HEK293T (cell line): ENCODE measurements around the gene FBN2.
"Not testable (repeated sequence)": the region's sequence is repeated elsewhere in the genome, so short reads cannot be mapped to it uniquely, and the experiment has no call there.

Experiments
- CTCF ChIA-PET: fragments of 350-600 bp; formaldehyde crosslinking; extraction: SDS; loops from one replicate; lab custom pipeline; 2021; ENCODE audit warnings: antibody characterized with exemption, inconsistent platforms; lab: Yijun Ruan, JAX
- POLR2A ChIA-PET: fragments of 350-600 bp; formaldehyde crosslinking; extraction: SDS; loops from one replicate; lab custom pipeline; 2020; ENCODE audit warnings: antibody characterized with exemption, inconsistent platforms; lab: Yijun Ruan, JAX
- DNase-seq: peaks from one replicate; pipeline ENCODE4 v3.0.0; 2012; ENCODE audit warnings: mixed read lengths; ENCODE audit errors: extremely low spot score
- ARNT ChIP-seq: fragments of 450-650 bp; IDR thresholded peaks from 2 replicates; pipeline ENCODE4 v1.6.1; 2017; ENCODE audit warnings: mild to moderate bottlenecking
- BHLHE40 ChIP-seq: fragments of 450-650 bp; IDR thresholded peaks from 2 replicates; pipeline ENCODE4 v1.6.1; 2016; ENCODE audit warnings: mild to moderate bottlenecking, moderate library complexity, borderline replicate concordance
- CTBP1 ChIP-seq: fragments of 450-650 bp; IDR thresholded peaks from 2 replicates; pipeline ENCODE4 v1.6.1; 2016; ENCODE audit warnings: borderline replicate concordance
- ELF4 ChIP-seq: fragments of 450-650 bp; IDR thresholded peaks from 2 replicates; pipeline ENCODE4 v1.6.1; 2017; ENCODE audit warnings: antibody characterized with exemption
- FOXA1 ChIP-seq: fragments of 450-650 bp; IDR thresholded peaks from 2 replicates; pipeline ENCODE4 v1.6.1; 2016; ENCODE audit warnings: mild to moderate bottlenecking
- FOXK2 ChIP-seq: fragments of 450-650 bp; IDR thresholded peaks from 2 replicates; pipeline ENCODE4 v1.6.1; 2016; ENCODE audit warnings: mild to moderate bottlenecking
- FOXM1 ChIP-seq: fragments of 450-650 bp; IDR thresholded peaks from 2 replicates; pipeline ENCODE4 v1.6.1; 2017; ENCODE audit warnings: mild to moderate bottlenecking, borderline replicate concordance
- HDGF ChIP-seq: fragments of 450-650 bp; IDR thresholded peaks from 2 replicates; pipeline ENCODE4 v1.6.1; 2017; ENCODE audit warnings: antibody characterized with exemption, borderline replicate concordance
- L3MBTL2 ChIP-seq: fragments of 450-650 bp; conservative IDR thresholded peaks from 2 replicates; pipeline ENCODE4 v1.6.1; 2016; ENCODE audit warnings: mild to moderate bottlenecking
- LEF1 ChIP-seq: fragments of 450-650 bp; IDR thresholded peaks from 2 replicates; pipeline ENCODE4 v1.6.1; 2017; ENCODE audit warnings: mild to moderate bottlenecking, borderline replicate concordance
- NFRKB ChIP-seq: fragments of 450-650 bp; IDR thresholded peaks from 2 replicates; pipeline ENCODE4 v1.6.1; 2016; ENCODE audit warnings: mild to moderate bottlenecking, moderate library complexity
- SP1 ChIP-seq: fragments of 450-650 bp; IDR thresholded peaks from 2 replicates; pipeline ENCODE4 v1.6.1; 2017
- SUZ12 ChIP-seq: fragments of 450-650 bp; IDR thresholded peaks from 2 replicates; pipeline ENCODE4 v1.6.1; 2016; ENCODE audit warnings: mild to moderate bottlenecking
- TARDBP ChIP-seq: fragments of 450-650 bp; IDR thresholded peaks from 2 replicates; pipeline ENCODE4 v1.6.1; 2016
- ZNF384 ChIP-seq: fragments of 450-650 bp; IDR thresholded peaks from 2 replicates; pipeline ENCODE4 v1.6.1; 2016
- TF ChIP-seq, protein P1 (sequence below): fragments of 450-650 bp; IDR thresholded peaks from 2 replicates; pipeline ENCODE4 v1.6.1; 2016

Gene FBN2

DNA sequence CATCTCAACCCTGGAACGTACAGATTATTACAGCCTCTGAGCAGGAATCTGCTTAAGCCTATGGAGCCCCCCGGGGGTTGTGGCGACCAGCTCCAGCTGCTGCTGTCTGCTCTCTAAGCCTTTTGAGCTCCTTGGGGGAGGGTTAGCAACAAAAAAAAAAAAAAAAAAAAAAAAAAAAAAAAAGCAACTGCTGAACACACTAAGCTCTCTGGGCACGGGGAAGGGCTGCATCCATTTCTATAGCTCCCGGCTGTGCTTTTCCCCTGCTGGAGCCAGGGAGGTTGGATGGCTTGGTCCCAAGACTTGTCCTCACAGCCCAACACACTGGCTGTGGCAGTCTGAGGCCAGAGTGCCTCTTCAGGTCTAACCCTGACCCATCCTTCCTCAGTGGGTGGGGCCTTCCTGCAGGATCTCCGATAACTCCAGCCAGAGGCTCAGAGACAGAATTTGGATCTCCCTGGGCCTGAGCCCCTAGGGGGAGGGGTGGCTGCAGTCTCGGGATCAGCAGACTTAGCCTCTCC lies 82.1 kb downstream of the FBN2 start:
- CTCF ChIA-PET = interaction anchor here (0.6 kb wide), 1 partner anchor 30 kb away, joined by 3 read pairs; no protein-coding TSS in a partner anchor
- POLR2A ChIA-PET = no interaction called here
- DNase-seq = no peak
- no peak for TF ChIP-seq FOXM1
- TF ChIP-seq ZNF384 = 0 out of 2 replicates have a peak, but pooled peaks have one; percentile 31
- no peak for TF ChIP-seq SUZ12

DNA sequence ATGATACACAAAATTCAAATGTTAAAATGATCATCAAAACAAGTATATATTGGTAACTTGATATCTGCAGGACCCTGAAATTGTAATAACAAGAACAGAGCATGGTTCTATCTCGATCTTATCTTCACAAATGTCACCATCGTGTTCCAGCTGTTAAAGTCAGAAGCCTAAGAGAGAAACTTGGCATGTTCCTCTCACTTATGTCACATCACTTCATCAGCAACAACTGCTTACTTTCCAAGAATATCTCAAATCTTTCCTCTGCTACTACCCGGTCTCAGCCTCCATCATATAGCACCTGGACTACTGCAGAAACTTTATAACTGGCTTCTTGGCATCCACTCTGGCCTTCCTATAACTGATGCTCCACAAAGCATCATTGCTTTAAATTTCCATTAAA lies 84.9 kb downstream of the FBN2 start:
- TF ChIP-seq TARDBP (no peak), FOXA1 (no peak), ZNF384 (no peak), CTBP1 (no peak)
- TF ChIP-seq, protein P1, sequence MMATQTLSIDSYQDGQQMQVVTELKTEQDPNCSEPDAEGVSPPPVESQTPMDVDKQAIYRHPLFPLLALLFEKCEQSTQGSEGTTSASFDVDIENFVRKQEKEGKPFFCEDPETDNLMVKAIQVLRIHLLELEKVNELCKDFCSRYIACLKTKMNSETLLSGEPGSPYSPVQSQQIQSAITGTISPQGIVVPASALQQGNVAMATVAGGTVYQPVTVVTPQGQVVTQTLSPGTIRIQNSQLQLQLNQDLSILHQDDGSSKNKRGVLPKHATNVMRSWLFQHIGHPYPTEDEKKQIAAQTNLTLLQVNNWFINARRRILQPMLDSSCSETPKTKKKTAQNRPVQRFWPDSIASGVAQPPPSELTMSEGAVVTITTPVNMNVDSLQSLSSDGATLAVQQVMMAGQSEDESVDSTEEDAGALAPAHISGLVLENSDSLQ = no peak
- POLR2A ChIA-PET = no interaction called here
- no peak for DNase-seq
- CTCF ChIA-PET = no interaction called here

DNA sequence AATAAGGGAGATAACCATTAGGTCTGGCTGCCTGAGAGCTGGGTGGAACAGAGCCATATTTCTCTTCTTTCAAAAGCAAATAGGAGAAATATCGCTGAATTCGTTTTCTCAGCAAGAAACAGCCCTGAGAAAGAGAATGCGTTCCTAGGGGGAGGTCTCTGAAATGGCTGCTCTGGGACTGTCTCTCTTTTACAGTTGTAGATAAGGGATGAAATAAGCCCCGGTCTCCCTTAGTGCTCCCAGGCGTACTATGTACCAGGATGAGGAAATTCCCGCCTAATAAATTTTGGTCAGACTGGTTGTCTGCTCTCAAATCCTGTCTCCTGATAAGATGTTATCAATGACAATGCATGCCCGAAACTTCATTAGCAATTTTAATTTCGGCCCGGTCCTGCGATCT lies 90.8 kb downstream of the FBN2 start:
- CTCF ChIA-PET, POLR2A ChIA-PET, DNase-seq: not testable (repeated sequence)

DNA sequence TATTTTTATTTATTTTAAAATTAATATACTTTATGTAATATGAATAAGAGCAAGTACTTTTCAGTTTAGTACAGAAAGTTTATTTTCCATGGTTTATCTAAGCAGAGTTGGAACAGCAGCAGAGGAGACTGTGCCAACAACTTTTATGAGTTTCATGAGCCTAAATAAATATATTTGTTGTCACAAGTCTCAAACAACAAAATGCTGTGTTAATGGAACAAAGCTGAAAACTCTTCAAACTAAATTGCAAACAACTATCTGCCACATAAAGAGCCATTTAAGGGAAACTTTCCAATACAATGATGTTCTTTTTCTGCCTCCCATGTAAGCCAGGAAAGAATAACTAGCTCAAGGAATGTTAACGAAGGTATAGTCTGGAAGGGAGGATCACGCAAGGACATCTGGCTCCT lies 96.1 kb downstream of the FBN2 start:
- TF ChIP-seq L3MBTL2 (no peak), TARDBP (no peak), LEF1 (no peak), FOXK2 (no peak), BHLHE40 (no peak), CTBP1 (no peak), SP1 (no peak), FOXA1 (no peak), ARNT (no peak), HDGF (no peak), ELF4 (no peak), ZNF384 (no peak), SUZ12 (no peak), NFRKB (no peak), FOXM1 (no peak)
- TF ChIP-seq, protein P1 = no peak
- POLR2A ChIA-PET = no interaction called here
- CTCF ChIA-PET = no interaction called here
- no peak for DNase-seq

DNA sequence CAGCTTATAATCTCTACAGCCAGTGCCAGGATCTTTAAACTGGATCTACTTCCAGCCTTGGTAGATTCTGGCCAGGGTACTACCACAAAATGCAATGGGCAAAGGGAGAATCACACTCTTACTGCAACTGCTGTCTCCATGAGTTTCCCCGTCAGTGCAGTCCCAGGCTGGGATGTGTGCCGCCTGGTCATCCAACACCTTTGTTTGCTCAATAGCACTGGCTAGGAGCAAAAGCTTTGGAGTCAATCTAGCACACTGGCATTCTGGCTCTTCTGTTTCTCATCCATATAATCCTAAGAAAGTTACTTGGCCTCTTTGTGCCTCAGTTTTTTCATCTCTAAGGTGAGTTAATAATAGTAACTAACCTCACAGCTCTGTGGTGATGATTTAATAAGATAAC lies 96.9 kb downstream of the FBN2 start:
- TF ChIP-seq SP1 = no peak
- TF ChIP-seq NFRKB = no peak
- no peak for TF ChIP-seq L3MBTL2
- no peak for TF ChIP-seq HDGF
- TF ChIP-seq CTBP1 = no peak
- no peak for TF ChIP-seq FOXA1
- TF ChIP-seq BHLHE40 = no peak
- TF ChIP-seq LEF1 = no peak
- TF ChIP-seq ZNF384 = no peak
- TF ChIP-seq SUZ12 = no peak
- TF ChIP-seq, protein P1 = no peak
- no peak for TF ChIP-seq ELF4
- TF ChIP-seq FOXK2 = no peak
- TF ChIP-seq FOXM1 = no peak
- no peak for TF ChIP-seq TARDBP
- no peak for TF ChIP-seq ARNT
- ChIA-PET POLR2A (no interaction called here), CTCF (no interaction called here)
- DNase-seq = no peak

DNA sequence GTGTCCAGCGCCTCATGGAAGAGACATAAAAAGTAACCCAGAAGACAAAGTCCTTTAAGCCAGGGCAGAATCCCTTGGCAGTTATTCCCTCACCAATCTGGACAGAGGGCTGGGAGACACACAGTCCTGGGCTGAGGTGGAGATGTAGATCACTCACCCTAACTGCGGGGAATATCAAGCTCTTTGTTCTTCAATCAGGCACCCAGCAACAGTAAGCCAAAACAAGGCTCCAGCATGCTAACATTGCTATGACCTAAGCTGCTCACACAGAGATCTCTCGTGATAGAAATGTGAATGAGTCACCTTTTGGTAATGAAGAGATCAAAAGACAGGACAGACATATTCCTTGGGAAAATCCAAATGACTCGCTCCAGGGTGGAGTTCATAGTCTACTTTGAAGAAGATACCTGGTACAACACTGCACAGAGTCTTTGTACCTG lies 101.3 kb downstream of the FBN2 start:
- POLR2A ChIA-PET = no interaction called here
- TF ChIP-seq NFRKB = no peak
- TF ChIP-seq, protein P1 = peak; percentile 72
- CTCF ChIA-PET = no interaction called here
- DNase-seq = no peak

DNA sequence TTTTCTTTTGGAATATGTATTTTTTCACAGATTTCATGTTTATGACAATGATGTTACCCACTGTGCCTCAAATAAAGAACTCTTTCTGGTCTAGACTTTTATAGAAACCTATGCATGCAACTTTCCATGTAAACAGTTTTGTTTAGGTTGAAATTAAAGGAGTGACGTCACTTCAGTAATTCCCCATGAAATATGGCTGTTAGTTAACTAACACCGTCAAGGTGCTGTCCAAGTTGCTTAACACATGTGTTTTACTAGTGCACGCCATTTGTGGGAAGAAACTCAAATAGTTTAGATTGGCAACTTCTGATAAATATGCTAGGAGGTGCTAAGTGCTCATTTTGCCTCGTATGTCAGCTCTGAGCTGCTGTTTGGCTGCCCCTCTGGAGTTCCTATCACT lies 102.2 kb downstream of the FBN2 start:
- ChIA-PET CTCF (no interaction called here), POLR2A (no interaction called here)
- no peak for TF ChIP-seq CTBP1
- TF ChIP-seq HDGF = no peak
- no peak for TF ChIP-seq FOXA1
- no peak for TF ChIP-seq L3MBTL2
- TF ChIP-seq ZNF384 = no peak
- TF ChIP-seq NFRKB = no peak
- no peak for TF ChIP-seq FOXK2
- no peak for TF ChIP-seq LEF1
- TF ChIP-seq, protein P1 = no peak
- no peak for TF ChIP-seq SP1
- no peak for TF ChIP-seq BHLHE40
- TF ChIP-seq ARNT = no peak
- TF ChIP-seq FOXM1 = no peak
- TF ChIP-seq TARDBP = no peak
- TF ChIP-seq SUZ12 = no peak
- TF ChIP-seq ELF4 = no peak

More for the DNA sequence above, 102.2 kb downstream of the FBN2 start:
- DNase-seq = no peak
